ENCODE data around the gene NAPB.

The NAPB gene

GRCh38 chr20:23448167-23448566 lies 26.9 kb upstream of the NAPB start:
- H3K4me3 ChIP-seq (ENCODE audit: low read length), result no peak overlapping the region
- no peak for TF ChIP-seq ZNF274 (IDR thresholded peaks at IDR 0.05; ENCODE audit: low read depth, low read length)

- H3K4me3 ChIP-seq (ENCODE audit: low read length), result no peak overlapping the region
- no peak for TF ChIP-seq ZNF274 (IDR thresholded peaks at IDR 0.05; ENCODE audit: low read depth, low read length)
These were observed 25.2 kb upstream of the NAPB start for GRCh38 chr20:23446505-23446904.

GRCh38 chr20:23445596-23446217 lies 24.4 kb upstream of the NAPB start:
- H3K4me3 ChIP-seq (ENCODE audit: low read length), result no peak overlapping the region
- TF ChIP-seq ZNF274 (IDR thresholded peaks at IDR 0.05; ENCODE audit: low read depth, low read length), result no peak

- H3K4me3 ChIP-seq (ENCODE audit: low read length), result no peak overlapping the region
- no peak for TF ChIP-seq ZNF274 (IDR thresholded peaks at IDR 0.05; ENCODE audit: low read depth, low read length)
These were observed 23.6 kb upstream of the NAPB start for GRCh38 chr20:23444859-23445258.

- no peak overlapping the region for H3K4me3 ChIP-seq (ENCODE audit: low read length)
- TF ChIP-seq ZNF274 (IDR thresholded peaks at IDR 0.05; ENCODE audit: low read depth, low read length), result no peak
These were observed 21.1 kb upstream of the NAPB start for GRCh38 chr20:23442436-23442835.

- no peak overlapping the region for H3K4me3 ChIP-seq (ENCODE audit: low read length)
- no peak for TF ChIP-seq ZNF274 (IDR thresholded peaks at IDR 0.05; ENCODE audit: low read depth, low read length)
These were observed 20.6 kb upstream of the NAPB start for GRCh38 chr20:23441850-23442313.

- TF ChIP-seq ZNF274 (IDR thresholded peaks at IDR 0.05; ENCODE audit: low read depth, low read length), result no peak
- H3K4me3 ChIP-seq (ENCODE audit: low read length), result no peak overlapping the region
These were observed 18.7 kb upstream of the NAPB start for GRCh38 chr20:23440004-23440403.

GRCh38 chr20:23438661-23439060 lies 17.4 kb upstream of the NAPB start:
- no peak overlapping the region for H3K4me3 ChIP-seq (ENCODE audit: low read length)
- TF ChIP-seq ZNF274 (IDR thresholded peaks at IDR 0.05; ENCODE audit: low read depth, low read length), result no peak

GRCh38 chr20:23437126-23437899 lies 16.0 kb upstream of the NAPB start:
- H3K4me3 ChIP-seq (ENCODE audit: low read length), result no peak overlapping the region
- TF ChIP-seq ZNF274 (IDR thresholded peaks at IDR 0.05; ENCODE audit: low read depth, low read length), result no peak

GRCh38 chr20:23436681-23437080 lies 15.4 kb upstream of the NAPB start:
- no peak overlapping the region for H3K4me3 ChIP-seq (ENCODE audit: low read length)
- no peak for TF ChIP-seq ZNF274 (IDR thresholded peaks at IDR 0.05; ENCODE audit: low read depth, low read length)

GRCh38 chr20:23435626-23436539 lies 14.6 kb upstream of the NAPB start:
- H3K4me3 ChIP-seq (ENCODE audit: low read length), result no peak overlapping the region
- TF ChIP-seq ZNF274 (IDR thresholded peaks at IDR 0.05; ENCODE audit: low read depth, low read length), result no peak

- TF ChIP-seq ZNF274 (IDR thresholded peaks at IDR 0.05; ENCODE audit: low read depth, low read length), result no peak
- H3K4me3 ChIP-seq (ENCODE audit: low read length), result no peak overlapping the region
These were observed 13.4 kb upstream of the NAPB start for GRCh38 chr20:23434521-23435313.

GRCh38 chr20:23433628-23434027 lies 12.3 kb upstream of the NAPB start:
- no peak overlapping the region for H3K4me3 ChIP-seq (ENCODE audit: low read length)
- no peak for TF ChIP-seq ZNF274 (IDR thresholded peaks at IDR 0.05; ENCODE audit: low read depth, low read length)

- no peak overlapping the region for H3K4me3 ChIP-seq (ENCODE audit: low read length)
- TF ChIP-seq ZNF274 (IDR thresholded peaks at IDR 0.05; ENCODE audit: low read depth, low read length), result no peak
These were observed 3.8 kb upstream of the NAPB start for GRCh38 chr20:23425129-23425528.

All from GM08714 (cell line).